GM12878 (cell line): Measurements from ENCODE around the gene TDO2.

Experiments
- BHLHE40 ChIP-seq, 2 experiments: fragments of 450-650 bp in 1 of 2; IDR thresholded peaks; 2 replicates each; pipeline ENCODE4 v1.6.1; 2011 to 2017; ENCODE audit warnings: low read depth in 2 of 2, borderline replicate concordance in 1 of 2, improper control_type of control experiment in 1 of 2, low read length in 1 of 2, mild to moderate bottlenecking in 1 of 2
- TCF7 ChIP-seq: IDR thresholded peaks from 2 replicates; pipeline ENCODE4 v1.6.1; 2014; ENCODE audit warnings: antibody characterized with exemption, borderline replicate concordance
- ZNF274 ChIP-seq: IDR thresholded peaks from one replicate; pipeline ENCODE4 v1.8.0; 2011; ENCODE audit not compliant: insufficient read length, insufficient read depth
- TF ChIP-seq, protein P1 (sequence below), 3 experiments: IDR thresholded peaks in 2 of 3; conservative IDR thresholded peaks in 1 of 3; 2 replicates each; pipeline ENCODE4 v1.5.1; 2011; ENCODE audit warnings: low read depth in 3 of 3, low read length in 3 of 3, mild to moderate bottlenecking in 3 of 3, control low read depth in 2 of 3, moderate library complexity in 2 of 3, inconsistent platforms in 1 of 3, mixed read lengths in 1 of 3; ENCODE audit not compliant: control insufficient read depth in 2 of 3, insufficient read depth in 1 of 3; ENCODE audit errors: extremely low read depth in 1 of 3
- TF ChIP-seq, protein P2 (sequence below): IDR thresholded peaks from 2 replicates; pipeline ENCODE4 v1.6.1; 2012; ENCODE audit warnings: low read length, inconsistent platforms
- TF ChIP-seq, protein P3 (sequence below): IDR thresholded peaks from 2 replicates; pipeline ENCODE4 v1.6.1; 2012; ENCODE audit warnings: mild to moderate bottlenecking, low read depth, low read length

DNA sequence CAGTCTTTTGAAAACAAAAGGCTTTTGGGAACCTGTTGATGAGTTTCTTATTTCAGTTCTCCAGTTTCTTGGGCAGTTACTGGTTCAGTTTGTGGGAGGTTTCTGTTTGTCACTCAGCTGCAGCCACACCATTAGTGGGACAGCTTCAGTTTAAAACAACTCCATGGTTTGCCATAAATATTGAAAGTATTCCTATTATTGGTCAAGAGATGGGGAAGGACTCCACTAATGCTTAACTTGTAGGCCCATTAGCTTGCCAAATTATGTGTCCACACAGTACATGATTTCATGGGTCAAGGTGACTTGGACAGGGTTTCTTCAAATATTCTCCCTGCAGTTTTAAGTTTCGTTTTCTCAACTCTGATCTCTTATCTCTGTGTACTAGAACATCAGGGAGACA is 21.9 kb upstream of the TDO2 start:
- no peak for TF ChIP-seq BHLHE40 (IDR thresholded peaks at IDR 0.05; ENCODE audit: borderline replicate concordance in 1 of 2, low read depth in 2 of 2, low read length in 1 of 2)
- TF ChIP-seq, protein P1, sequence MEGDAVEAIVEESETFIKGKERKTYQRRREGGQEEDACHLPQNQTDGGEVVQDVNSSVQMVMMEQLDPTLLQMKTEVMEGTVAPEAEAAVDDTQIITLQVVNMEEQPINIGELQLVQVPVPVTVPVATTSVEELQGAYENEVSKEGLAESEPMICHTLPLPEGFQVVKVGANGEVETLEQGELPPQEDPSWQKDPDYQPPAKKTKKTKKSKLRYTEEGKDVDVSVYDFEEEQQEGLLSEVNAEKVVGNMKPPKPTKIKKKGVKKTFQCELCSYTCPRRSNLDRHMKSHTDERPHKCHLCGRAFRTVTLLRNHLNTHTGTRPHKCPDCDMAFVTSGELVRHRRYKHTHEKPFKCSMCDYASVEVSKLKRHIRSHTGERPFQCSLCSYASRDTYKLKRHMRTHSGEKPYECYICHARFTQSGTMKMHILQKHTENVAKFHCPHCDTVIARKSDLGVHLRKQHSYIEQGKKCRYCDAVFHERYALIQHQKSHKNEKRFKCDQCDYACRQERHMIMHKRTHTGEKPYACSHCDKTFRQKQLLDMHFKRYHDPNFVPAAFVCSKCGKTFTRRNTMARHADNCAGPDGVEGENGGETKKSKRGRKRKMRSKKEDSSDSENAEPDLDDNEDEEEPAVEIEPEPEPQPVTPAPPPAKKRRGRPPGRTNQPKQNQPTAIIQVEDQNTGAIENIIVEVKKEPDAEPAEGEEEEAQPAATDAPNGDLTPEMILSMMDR (IDR thresholded peaks at IDR 0.05 in 2 of 3, conservative IDR thresholded peaks at IDR 0.05 in 1 of 3; ENCODE audit: control insufficient read depth in 2 of 3, extremely low read depth in 1 of 3, insufficient read depth in 1 of 3, low read depth in 3 of 3, low read length in 3 of 3): no peak
- TF ChIP-seq, protein P2, sequence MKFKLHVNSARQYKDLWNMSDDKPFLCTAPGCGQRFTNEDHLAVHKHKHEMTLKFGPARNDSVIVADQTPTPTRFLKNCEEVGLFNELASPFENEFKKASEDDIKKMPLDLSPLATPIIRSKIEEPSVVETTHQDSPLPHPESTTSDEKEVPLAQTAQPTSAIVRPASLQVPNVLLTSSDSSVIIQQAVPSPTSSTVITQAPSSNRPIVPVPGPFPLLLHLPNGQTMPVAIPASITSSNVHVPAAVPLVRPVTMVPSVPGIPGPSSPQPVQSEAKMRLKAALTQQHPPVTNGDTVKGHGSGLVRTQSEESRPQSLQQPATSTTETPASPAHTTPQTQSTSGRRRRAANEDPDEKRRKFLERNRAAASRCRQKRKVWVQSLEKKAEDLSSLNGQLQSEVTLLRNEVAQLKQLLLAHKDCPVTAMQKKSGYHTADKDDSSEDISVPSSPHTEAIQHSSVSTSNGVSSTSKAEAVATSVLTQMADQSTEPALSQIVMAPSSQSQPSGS: no peak
- no peak for TF ChIP-seq TCF7
- TF ChIP-seq, protein P3, sequence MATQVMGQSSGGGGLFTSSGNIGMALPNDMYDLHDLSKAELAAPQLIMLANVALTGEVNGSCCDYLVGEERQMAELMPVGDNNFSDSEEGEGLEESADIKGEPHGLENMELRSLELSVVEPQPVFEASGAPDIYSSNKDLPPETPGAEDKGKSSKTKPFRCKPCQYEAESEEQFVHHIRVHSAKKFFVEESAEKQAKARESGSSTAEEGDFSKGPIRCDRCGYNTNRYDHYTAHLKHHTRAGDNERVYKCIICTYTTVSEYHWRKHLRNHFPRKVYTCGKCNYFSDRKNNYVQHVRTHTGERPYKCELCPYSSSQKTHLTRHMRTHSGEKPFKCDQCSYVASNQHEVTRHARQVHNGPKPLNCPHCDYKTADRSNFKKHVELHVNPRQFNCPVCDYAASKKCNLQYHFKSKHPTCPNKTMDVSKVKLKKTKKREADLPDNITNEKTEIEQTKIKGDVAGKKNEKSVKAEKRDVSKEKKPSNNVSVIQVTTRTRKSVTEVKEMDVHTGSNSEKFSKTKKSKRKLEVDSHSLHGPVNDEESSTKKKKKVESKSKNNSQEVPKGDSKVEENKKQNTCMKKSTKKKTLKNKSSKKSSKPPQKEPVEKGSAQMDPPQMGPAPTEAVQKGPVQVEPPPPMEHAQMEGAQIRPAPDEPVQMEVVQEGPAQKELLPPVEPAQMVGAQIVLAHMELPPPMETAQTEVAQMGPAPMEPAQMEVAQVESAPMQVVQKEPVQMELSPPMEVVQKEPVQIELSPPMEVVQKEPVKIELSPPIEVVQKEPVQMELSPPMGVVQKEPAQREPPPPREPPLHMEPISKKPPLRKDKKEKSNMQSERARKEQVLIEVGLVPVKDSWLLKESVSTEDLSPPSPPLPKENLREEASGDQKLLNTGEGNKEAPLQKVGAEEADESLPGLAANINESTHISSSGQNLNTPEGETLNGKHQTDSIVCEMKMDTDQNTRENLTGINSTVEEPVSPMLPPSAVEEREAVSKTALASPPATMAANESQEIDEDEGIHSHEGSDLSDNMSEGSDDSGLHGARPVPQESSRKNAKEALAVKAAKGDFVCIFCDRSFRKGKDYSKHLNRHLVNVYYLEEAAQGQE: no peak
- no peak for TF ChIP-seq ZNF274
